Heart left ventricle (tissue), 13 donors: ENCODE results near the gene AGXT2.

Experiments
- CTCF ChIP-seq, 12 donors: fragments of 200-600 bp; sonication (generic) in 4 of 12; IDR thresholded peaks; one replicate each; pipeline versions ENCODE4 v1.5.0 to v1.8.0; 2018 to 2022; ENCODE audit warnings: antibody characterized with exemption in 12 of 12, mild to moderate bottlenecking in 5 of 12
- POLR2A ChIP-seq, 2 donors: fragments of 450-650 bp; IDR thresholded peaks; one replicate each; pipeline ENCODE4 v1.6.1; 2017; ENCODE audit warnings: antibody characterized with exemption in 2 of 2, mild to moderate bottlenecking in 2 of 2, moderate library complexity in 2 of 2
- donor health status: ischemic (EF 13 %, LVEDD 7.1; RV severe dilation, severe dysfunction).
- donor health status: DM: no; HTN: yes; CAD: no.
- donor health status: DM: no; HTN: no; CAD: no.
- donor health status: ischemic (EF 25% LVEDD 6.9; RV normal size, moderate dysfunction).
- donor health status: ischemic (EF 25% LVEDD 5.7; RV mildly dilated, moderate dysfunction).
- donor health status: ischemic (EF 35%, LVEDD 5.7; RV mildly dilated, moderate dysfunction).
- donor health status: nonischemic (EF 11% LVEDD 7.7; RV severe dilation, severe dysfunction).
- donor health status: DM: yes; HTN: yes; CAD: no.
- donor health status: PGD.
- donor health status: ischemic (EF 29% LVEDD 5.4; RV normal size, mild dysfunction).
- donor health status: nonischemic (EF 23%, LVEDD 6.1; RV moderate dilation, normal function).

DNA sequence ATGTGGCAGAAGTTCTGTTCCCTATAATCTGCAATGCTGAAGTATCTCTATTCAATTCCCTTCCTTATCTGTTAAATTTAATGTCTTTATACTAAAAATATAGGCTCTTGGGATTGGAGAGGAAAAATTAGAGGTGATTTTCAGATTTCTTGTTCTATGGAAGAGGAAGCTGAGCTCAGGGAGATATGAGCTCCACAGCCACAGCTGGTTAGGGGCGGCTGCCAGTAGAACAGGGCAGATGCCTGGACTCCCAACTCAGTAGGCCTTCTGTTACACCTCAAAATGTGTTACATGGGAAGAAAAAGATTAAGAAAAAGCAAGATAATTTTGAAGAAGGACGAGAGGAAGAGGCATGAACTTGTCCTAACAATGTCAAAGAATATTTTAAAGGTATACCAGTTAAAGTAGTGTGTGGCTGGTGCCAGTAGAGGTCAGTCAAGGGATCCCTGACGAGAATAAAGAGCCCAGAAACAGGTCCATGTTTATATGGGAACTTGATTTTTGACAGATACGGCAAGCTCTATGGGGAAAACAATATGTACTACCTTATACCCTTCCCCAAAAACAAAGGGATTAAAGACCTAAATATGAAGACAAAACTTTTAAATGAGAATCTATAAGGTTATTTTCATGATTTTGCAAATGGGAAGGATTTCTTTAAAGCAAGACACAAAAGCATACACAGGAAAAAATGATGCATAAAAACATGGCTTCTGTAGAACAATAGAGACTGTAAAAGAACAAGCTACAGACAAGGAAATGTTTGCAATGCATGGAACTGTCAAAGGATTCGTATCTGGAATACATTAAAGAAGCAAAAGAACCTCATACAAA is 89.7 kb downstream of the AGXT2 start:
- no peak for TF ChIP-seq POLR2A (IDR thresholded peaks at IDR 0.05)
- TF ChIP-seq CTCF (IDR thresholded peaks at IDR 0.05), result peak; percentile 19 to 60 (median 43)
